Measurements from ENCODE around the gene XPNPEP3. TPM values are rescaled to one million over a fixed set of nuclear protein-coding genes. Genes with fewer than 3 reads are reported as not detected.

Gene XPNPEP3
- total RNA-seq, 4 donors from 2014 or later: 7.6 to 15.8 (median 10.2) TPM

DNA sequence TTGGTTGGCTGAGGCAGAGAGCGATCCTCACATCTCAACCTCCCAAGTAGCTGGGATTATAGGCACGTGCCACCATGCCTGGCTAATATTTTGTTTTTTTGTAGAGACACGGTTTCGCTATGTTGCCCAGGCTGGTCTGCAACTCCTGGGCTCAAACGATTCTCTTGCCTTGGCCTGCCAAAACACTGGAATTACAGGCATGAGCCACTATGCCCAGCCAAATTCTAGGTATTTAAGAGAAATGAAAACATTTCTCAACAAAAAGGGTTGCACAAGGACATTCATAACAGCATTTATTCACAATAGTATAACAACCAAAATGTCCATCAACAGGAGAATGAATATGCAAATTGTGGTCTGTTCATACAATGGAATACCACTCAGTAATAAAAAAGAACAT, 62.5 kb downstream of the XPNPEP3 start:
- no peaks in the 10 kb centered on the region for H3K27me3 ChIP-seq
- no peak overlapping the region for H3K27ac ChIP-seq (replicated peaks in 1 of 4)
- peaks cover 0 to 5% (median 4%) of the 10 kb centered on the region in 4 donors for H3K4me1 ChIP-seq
- no peaks in the 10 kb centered on the region for H3K9me3 ChIP-seq
- 75% methylated on average over 5 of the region's 5 CpGs for WGBS
- TF ChIP-seq POLR2A (IDR thresholded peaks at IDR 0.05; ENCODE audit: low read depth) (no peak), POLR2AphosphoS5 (IDR thresholded peaks at IDR 0.05) (no peak), EP300 (IDR thresholded peaks at IDR 0.05) (no peak)
- TF ChIP-seq, protein P1, sequence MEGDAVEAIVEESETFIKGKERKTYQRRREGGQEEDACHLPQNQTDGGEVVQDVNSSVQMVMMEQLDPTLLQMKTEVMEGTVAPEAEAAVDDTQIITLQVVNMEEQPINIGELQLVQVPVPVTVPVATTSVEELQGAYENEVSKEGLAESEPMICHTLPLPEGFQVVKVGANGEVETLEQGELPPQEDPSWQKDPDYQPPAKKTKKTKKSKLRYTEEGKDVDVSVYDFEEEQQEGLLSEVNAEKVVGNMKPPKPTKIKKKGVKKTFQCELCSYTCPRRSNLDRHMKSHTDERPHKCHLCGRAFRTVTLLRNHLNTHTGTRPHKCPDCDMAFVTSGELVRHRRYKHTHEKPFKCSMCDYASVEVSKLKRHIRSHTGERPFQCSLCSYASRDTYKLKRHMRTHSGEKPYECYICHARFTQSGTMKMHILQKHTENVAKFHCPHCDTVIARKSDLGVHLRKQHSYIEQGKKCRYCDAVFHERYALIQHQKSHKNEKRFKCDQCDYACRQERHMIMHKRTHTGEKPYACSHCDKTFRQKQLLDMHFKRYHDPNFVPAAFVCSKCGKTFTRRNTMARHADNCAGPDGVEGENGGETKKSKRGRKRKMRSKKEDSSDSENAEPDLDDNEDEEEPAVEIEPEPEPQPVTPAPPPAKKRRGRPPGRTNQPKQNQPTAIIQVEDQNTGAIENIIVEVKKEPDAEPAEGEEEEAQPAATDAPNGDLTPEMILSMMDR (IDR thresholded peaks at IDR 0.05): no peak
- H3K36me3 ChIP-seq: peaks cover 12 to 79% (median 71%) of the 10 kb centered on the region in 4 donors
- intact Hi-C loops (cut with DNase I): no loop called here
- DNase-seq (ENCODE audit: extremely low spot score): no peak
- H3K4me3 ChIP-seq: no peak overlapping the region

DNA sequence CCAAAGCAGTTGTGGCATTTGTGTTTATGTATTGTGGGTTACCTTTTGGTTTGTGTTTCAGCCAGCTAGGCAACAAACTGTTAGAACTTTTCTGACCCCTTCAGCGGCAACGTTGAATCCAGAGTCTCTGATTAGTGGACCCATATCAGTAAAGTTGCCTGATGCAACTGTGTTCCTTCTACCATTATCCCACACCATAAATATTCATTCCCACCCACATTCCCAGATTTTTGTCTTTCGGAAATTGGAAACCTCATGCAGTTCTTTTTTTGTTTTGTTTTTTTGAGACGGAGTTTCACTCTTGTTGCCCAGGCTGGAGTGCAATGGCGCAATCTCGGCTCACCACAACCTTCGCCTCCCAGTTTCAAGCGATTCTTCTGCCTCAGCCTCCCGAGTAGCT, 63.6 kb downstream of the XPNPEP3 start:
- DNase-seq (ENCODE audit: extremely low spot score): no peak
- intact Hi-C loops (cut with DNase I): no loop called here
- Histone ChIP-seq H3K36me3 (peaks cover 19 to 79% (median 71%) of the 10 kb centered on the region in 4 donors), H3K4me1 (peaks cover 0 to 5% (median 4%) of the 10 kb centered on the region in 4 donors), H3K4me3 (no peak overlapping the region), H3K9me3 (no peaks in the 10 kb centered on the region), H3K27ac (replicated peaks in 1 of 4) (no peak overlapping the region), H3K27me3 (no peaks in the 10 kb centered on the region)
- TF ChIP-seq POLR2AphosphoS5 (IDR thresholded peaks at IDR 0.05) (no peak), EP300 (IDR thresholded peaks at IDR 0.05) (no peak), POLR2A (IDR thresholded peaks at IDR 0.05; ENCODE audit: low read depth) (no peak)
- TF ChIP-seq, protein P1 (IDR thresholded peaks at IDR 0.05): no peak
- 87% methylated on average over 9 of the region's 9 CpGs for WGBS

DNA sequence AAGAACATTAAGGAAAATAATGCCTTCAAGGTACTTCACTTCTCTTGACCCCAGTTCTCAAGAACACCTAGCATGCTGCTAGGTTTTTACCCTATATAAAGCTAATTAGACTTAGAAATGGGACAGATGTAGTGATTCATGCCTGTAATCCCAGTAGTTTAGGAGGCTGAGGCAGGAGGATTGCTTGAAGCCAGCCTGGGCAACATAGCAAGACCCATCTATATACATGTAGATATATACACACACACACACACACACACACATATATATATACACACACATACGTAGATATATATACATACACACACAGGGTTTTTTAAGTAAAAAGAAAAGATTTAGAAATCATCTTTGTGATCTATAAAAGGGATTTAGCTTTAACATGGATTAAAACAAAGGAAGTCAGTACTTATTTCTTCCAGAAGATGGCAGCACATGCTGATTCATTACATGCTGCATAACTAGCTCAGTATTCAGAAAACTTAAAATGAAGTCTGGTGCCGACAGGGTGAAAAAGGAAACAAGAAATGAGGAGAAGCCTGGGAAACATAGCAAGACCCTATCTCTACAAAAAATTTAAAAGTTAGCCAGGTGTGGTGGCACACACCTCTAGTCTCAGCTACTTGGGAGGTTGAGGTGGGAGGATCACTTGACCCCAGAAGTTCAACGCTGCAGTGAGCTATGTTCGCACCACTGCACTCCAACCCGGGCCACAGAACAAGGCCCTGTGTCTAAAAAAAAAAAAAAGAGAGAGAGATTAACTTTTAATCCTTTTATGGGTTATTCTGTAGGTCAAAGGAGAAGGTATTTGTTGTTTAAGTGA, 65.7 kb downstream of the XPNPEP3 start:
- WGBS: 50% methylated on average over 5 of the region's 5 CpGs
- peaks cover 16 to 78% (median 67%) of the 10 kb centered on the region in 4 donors for H3K36me3 ChIP-seq
- DNase-seq (ENCODE audit: extremely low spot score): no peak
- H3K27ac ChIP-seq (replicated peaks in 1 of 4): no peak overlapping the region
- intact Hi-C loops (cut with DNase I): no loop called here
- H3K4me3 ChIP-seq: peak overlapping the region in 1 of 4 donors; percentile 19
- no peaks in the 10 kb centered on the region for H3K27me3 ChIP-seq
- H3K9me3 ChIP-seq: no peaks in the 10 kb centered on the region
- TF ChIP-seq, protein P1 (IDR thresholded peaks at IDR 0.05): peak; percentile 72 to 84 (median 77)
- no peak for TF ChIP-seq EP300 (IDR thresholded peaks at IDR 0.05)
- peaks cover 0 to 5% (median 4%) of the 10 kb centered on the region in 4 donors for H3K4me1 ChIP-seq

DNA sequence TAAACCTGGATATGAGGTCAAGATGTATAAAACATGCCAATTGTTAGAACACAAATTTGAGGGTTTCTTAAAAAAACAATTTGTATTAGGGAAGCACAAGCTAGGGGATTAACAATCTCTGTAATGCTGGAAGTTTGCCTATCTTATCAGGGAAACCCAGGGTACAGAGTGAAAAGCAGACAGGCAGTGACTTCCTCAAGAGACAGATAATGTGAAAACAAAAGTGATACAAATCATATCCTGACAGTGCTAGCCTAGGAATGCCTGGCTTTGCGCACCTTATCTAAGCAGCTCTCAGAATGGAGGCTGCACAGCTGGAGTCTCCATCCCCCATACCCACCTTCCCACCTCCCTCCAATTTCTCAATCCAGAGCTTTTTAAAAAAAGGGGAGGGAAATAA, 71.7 kb downstream of the XPNPEP3 start:
- WGBS: 79% methylated on average over 1 of the region's 1 CpG
- no peaks in the 10 kb centered on the region for H3K4me1 ChIP-seq
- no peak overlapping the region for H3K27ac ChIP-seq (replicated peaks in 1 of 4)
- no peak overlapping the region for H3K4me3 ChIP-seq
- intact Hi-C loops (cut with DNase I): no loop called here
- no peak for DNase-seq (ENCODE audit: extremely low spot score)
- peaks cover 25 to 83% (median 56%) of the 10 kb centered on the region in 4 donors for H3K36me3 ChIP-seq
- no peak for TF ChIP-seq EP300 (IDR thresholded peaks at IDR 0.05)
- no peak for TF ChIP-seq POLR2A (IDR thresholded peaks at IDR 0.05; ENCODE audit: low read depth)
- TF ChIP-seq, protein P1 (IDR thresholded peaks at IDR 0.05): no peak
- TF ChIP-seq POLR2AphosphoS5 (IDR thresholded peaks at IDR 0.05): no peak
- H3K9me3 ChIP-seq: no peaks in the 10 kb centered on the region
- H3K27me3 ChIP-seq: no peaks in the 10 kb centered on the region

Measured in esophagus muscularis mucosa (tissue), 4 donors.